Fibroblast of lung (primary cell): ENCODE results near the gene ZNF516. TPM values are rescaled to one million over a fixed set of nuclear protein-coding genes. Genes with fewer than 3 reads are reported as not detected.

ENCODE experiments used
- DNase-seq, 2 donors: peaks; one replicate each; pipeline versions ENCODE4 v3.0.0 to v3.0.0-alpha.2; 2010; ENCODE audit warnings: low read depth in 2 of 2
- H2AFZ ChIP-seq: 2 replicates; pipeline ENCODE4 v1.5.1; 2012; ENCODE audit warnings: low read length, control low read depth, inconsistent platforms
- H3K27ac ChIP-seq: 2 replicates; pipeline ENCODE4 v1.5.1; 2011; ENCODE audit warnings: low read length, control low read depth; ENCODE audit not compliant: insufficient read depth
- H3K27me3 ChIP-seq: 2 replicates; pipeline ENCODE4 v1.5.1; 2011; ENCODE audit warnings: mild to moderate bottlenecking, low read length; ENCODE audit not compliant: control insufficient read depth, insufficient read depth
- H3K36me3 ChIP-seq: 2 replicates; pipeline ENCODE4 v1.5.1; 2011; ENCODE audit warnings: low read length; ENCODE audit not compliant: control insufficient read depth, insufficient read depth
- H3K4me1 ChIP-seq: 2 replicates; pipeline ENCODE4 v1.5.1; 2011; ENCODE audit warnings: low read length; ENCODE audit not compliant: control insufficient read depth, insufficient read depth; ENCODE audit errors: extremely low read depth
- H3K4me2 ChIP-seq: 2 replicates; pipeline ENCODE4 v1.5.1; 2011; ENCODE audit warnings: low read length, control low read depth; ENCODE audit not compliant: insufficient read depth; ENCODE audit errors: extremely low read depth
- H3K4me3 ChIP-seq, 4 experiments: fragments of 200-600 bp in 1 of 4; sonication (generic) in 1 of 4; replicated peaks in 1 of 4; 2 replicates each; pipeline ENCODE4 v1.5.1; 2011 to 2016; ENCODE audit warnings: low read length in 4 of 4, low read depth in 3 of 4, mild to moderate bottlenecking in 3 of 4, control low read depth in 2 of 4, inconsistent platforms in 1 of 4, mixed read lengths in 1 of 4; ENCODE audit not compliant: insufficient read depth in 1 of 4; ENCODE audit errors: control extremely low read depth in 1 of 4
- H3K79me2 ChIP-seq: 2 replicates; pipeline ENCODE4 v1.5.1; 2012; ENCODE audit warnings: mild to moderate bottlenecking, low read length, inconsistent platforms; ENCODE audit not compliant: control insufficient read depth, insufficient read depth
- H3K9ac ChIP-seq: 2 replicates; pipeline ENCODE4 v1.5.1; 2011; ENCODE audit warnings: mild to moderate bottlenecking, low read length, control low read depth; ENCODE audit not compliant: insufficient read depth
- H3K9me3 ChIP-seq: 2 replicates; pipeline ENCODE4 v1.5.1; 2012; ENCODE audit warnings: low read depth, low read length; ENCODE audit not compliant: control insufficient read depth, insufficient read depth
- H4K20me1 ChIP-seq: 2 replicates; pipeline ENCODE4 v1.5.1; 2011; ENCODE audit warnings: low read length; ENCODE audit not compliant: control insufficient read depth, insufficient read depth; ENCODE audit errors: extremely low read depth
- CTCF ChIP-seq, 2 donors: IDR thresholded peaks in 1 of 2; conservative IDR thresholded peaks in 1 of 2; 1 replicate in 1 of 2; 2 replicates in 1 of 2; pipeline ENCODE4 v1.5.1; 2011 to 2012; ENCODE audit warnings: low read length in 2 of 2, control low read depth in 1 of 2, inconsistent platforms in 1 of 2, low read depth in 1 of 2, mild to moderate bottlenecking in 1 of 2
- EZH2 ChIP-seq: IDR thresholded peaks from 2 replicates; pipeline ENCODE4 v1.5.1; 2012; ENCODE audit warnings: low read length, control low read depth, mild to moderate bottlenecking; ENCODE audit errors: missing control alignments
- polyA plus RNA-seq, 2 donors: library from polyadenylated mRNA; depleted of rRNA in 1 of 2; stranded (reverse) in 1 of 2; unstranded in 1 of 2; fragments of >200 nt; gene quantifications; 2 replicates each; pipeline ENCODE4 v1.2.1, GENCODE V29; 2011 to 2012; ENCODE audit warnings: missing spikeins in 1 of 2
- total RNA-seq: library from RNA; depleted of rRNA; stranded (reverse); fragments of >200 nt; gene quantifications from 2 replicates; pipeline ENCODE4 v1.2.1, GENCODE V29; 2014

Gene ZNF516
- total and polyA plus RNA-seq, 2 donors (not counting 1 experiment from before 2014, with no cell fraction given) = 7.9 to 32.7 TPM

DNA sequence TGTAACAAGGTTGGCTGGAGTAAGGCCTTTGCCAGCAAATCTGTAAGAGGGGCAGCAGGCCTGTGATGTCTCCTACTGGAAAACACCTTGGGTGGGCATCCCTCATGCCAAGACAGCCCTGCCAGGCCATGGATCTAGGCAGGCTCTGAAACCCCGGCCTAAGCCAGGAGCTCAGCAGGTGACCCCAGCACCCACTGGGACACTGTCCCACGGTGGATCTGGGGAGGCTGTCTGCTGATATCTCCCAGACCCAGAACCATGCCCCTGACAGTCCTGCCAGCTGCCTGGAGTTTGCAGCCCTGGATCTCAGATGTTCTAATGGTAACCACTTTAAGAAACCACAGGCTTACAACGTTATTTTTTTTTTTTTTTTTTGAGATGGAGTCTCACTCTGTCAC is 117.7 kb downstream of the ZNF516 start:
- H3K4me3 ChIP-seq = no peak overlapping the region
- H3K9me3 ChIP-seq = no peaks in the 10 kb centered on the region
- H3K4me1 ChIP-seq = no peaks in the 10 kb centered on the region
- no peak overlapping the region for H2AFZ ChIP-seq
- peaks cover 5% of the 10 kb centered on the region for H3K36me3 ChIP-seq
- DNase-seq = no peak
- no peaks in the 10 kb centered on the region for H4K20me1 ChIP-seq
- H3K27ac ChIP-seq = no peak overlapping the region
- peaks cover 10% of the 10 kb centered on the region for H3K79me2 ChIP-seq
- TF ChIP-seq CTCF (conservative IDR thresholded peaks at IDR 0.05 in 1 of 2, IDR thresholded peaks at IDR 0.05 in 1 of 2; ENCODE audit: low read depth in 1 of 2, low read length in 2 of 2) (no peak), EZH2 (no peak)
- no peaks in the 10 kb centered on the region for H3K27me3 ChIP-seq
- H3K4me2 ChIP-seq = no peak overlapping the region
- H3K9ac ChIP-seq = no peak overlapping the region

- Histone ChIP-seq H4K20me1 (no peaks in the 10 kb centered on the region), H2AFZ (no peak overlapping the region), H3K9ac (no peak overlapping the region), H3K9me3 (no peaks in the 10 kb centered on the region), H3K4me3 (no peak overlapping the region), H3K4me1 (no peaks in the 10 kb centered on the region), H3K36me3 (peaks cover 5% of the 10 kb centered on the region), H3K4me2 (no peak overlapping the region), H3K79me2 (peaks cover 10% of the 10 kb centered on the region), H3K27me3 (no peaks in the 10 kb centered on the region), H3K27ac (no peak overlapping the region)
- peak in 1 of 2 donors; percentile 15 for DNase-seq
- no peak for TF ChIP-seq CTCF (conservative IDR thresholded peaks at IDR 0.05 in 1 of 2, IDR thresholded peaks at IDR 0.05 in 1 of 2; ENCODE audit: low read depth in 1 of 2, low read length in 2 of 2)
These were observed 118.2 kb downstream of the ZNF516 start for GRCh38 chr18:76376668-76377358.

DNA sequence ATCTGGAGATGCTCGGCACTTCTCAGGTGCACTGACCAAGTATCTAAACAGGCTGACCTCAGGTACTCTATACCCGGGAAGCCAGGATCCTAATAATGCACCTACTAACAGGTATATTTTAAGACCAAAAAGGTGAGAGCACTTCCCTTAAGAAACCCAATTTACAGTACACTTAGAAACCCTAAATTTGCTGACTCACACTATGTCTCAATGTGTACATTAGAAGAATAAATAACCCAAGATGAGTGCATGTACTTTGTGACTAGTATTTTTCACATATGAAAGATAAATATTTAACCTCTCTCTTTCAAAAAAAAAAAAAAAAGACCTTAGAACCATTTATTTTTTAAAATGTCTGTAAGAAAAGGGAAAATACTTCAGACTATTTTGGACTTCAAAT is 118.8 kb downstream of the ZNF516 start:
- Histone ChIP-seq H3K4me1 (no peaks in the 10 kb centered on the region), H3K4me3 (no peak overlapping the region), H2AFZ (no peak overlapping the region), H3K9ac (no peak overlapping the region), H3K36me3 (peaks cover 5% of the 10 kb centered on the region), H3K27me3 (no peaks in the 10 kb centered on the region), H3K79me2 (peaks cover 10% of the 10 kb centered on the region), H3K27ac (no peak overlapping the region), H3K4me2 (no peak overlapping the region), H4K20me1 (no peaks in the 10 kb centered on the region), H3K9me3 (no peaks in the 10 kb centered on the region)
- peak in 1 of 2 donors; percentile 44 for DNase-seq
- TF ChIP-seq EZH2 (no peak), CTCF (conservative IDR thresholded peaks at IDR 0.05 in 1 of 2, IDR thresholded peaks at IDR 0.05 in 1 of 2; ENCODE audit: low read depth in 1 of 2, low read length in 2 of 2) (no peak)
